HepG2 (cell line): ENCODE results near the gene HOXA6. TPM values are rescaled to one million over a fixed set of nuclear protein-coding genes. Genes with fewer than 3 reads are reported as not detected.

Experiments used
- FOXK1 ChIP-seq: sonication (generic); formaldehyde crosslinking; IDR thresholded peaks from 2 replicates; pipeline ENCODE4 v1.4.0; 2020; ENCODE audit warnings: low read depth, missing genetic modification reagents, borderline replicate concordance
- KDM1A ChIP-seq: IDR thresholded peaks from 2 replicates; pipeline ENCODE4 v1.6.1; 2016; ENCODE audit warnings: missing compliant biosample characterization
- KLF6 ChIP-seq: IDR thresholded peaks from 2 replicates; pipeline ENCODE4 v1.8.0; 2016; ENCODE audit warnings: missing biosample characterization, missing genetic modification reagents
- PPARG ChIP-seq: conservative IDR thresholded peaks from 2 replicates; pipeline ENCODE4 v1.6.1; 2016; ENCODE audit warnings: missing biosample characterization, missing genetic modification reagents
- PRDM10 ChIP-seq: sonication (generic); formaldehyde crosslinking; IDR thresholded peaks from 2 replicates; pipeline ENCODE4 v1.4.0; 2020; ENCODE audit warnings: low read depth, missing genetic modification reagents
- PRPF4 ChIP-seq: fragments of 200-400 bp; formaldehyde crosslinking; IDR thresholded peaks from 2 replicates; pipeline ENCODE4 v1.6.1; 2016; ENCODE audit warnings: low read length, low read depth; ENCODE audit not compliant: poor library complexity, severe bottlenecking
- SNAPC2 ChIP-seq: sonication (generic); formaldehyde crosslinking; IDR thresholded peaks from 2 replicates; pipeline ENCODE4 v1.8.1; 2022; ENCODE audit warnings: mild to moderate bottlenecking, missing genetic modification reagents
- SYNCRIP ChIP-seq: fragments of 200-400 bp; formaldehyde crosslinking; IDR thresholded peaks from 2 replicates; pipeline ENCODE4 v1.6.1; 2018; ENCODE audit warnings: mild to moderate bottlenecking, low read depth, low read length; ENCODE audit not compliant: insufficient read depth
- THRA ChIP-seq: sonication (generic); formaldehyde crosslinking; IDR thresholded peaks from 2 replicates; pipeline ENCODE4 v1.4.0; 2020; ENCODE audit warnings: missing genetic modification reagents, borderline replicate concordance
- THYN1 ChIP-seq: sonication (generic); formaldehyde crosslinking; IDR thresholded peaks from 2 replicates; pipeline ENCODE4 v1.8.1; 2023; ENCODE audit warnings: low read depth, mild to moderate bottlenecking, moderate library complexity, missing genetic modification reagents, borderline replicate concordance
- ZFP1 ChIP-seq: IDR thresholded peaks from 2 replicates; pipeline ENCODE4 v1.6.1; 2016
- ZFP36 ChIP-seq: fragments of 150-350 bp; IDR thresholded peaks from 2 replicates; pipeline ENCODE4 v1.6.1; 2018; ENCODE audit warnings: borderline replicate concordance, low read length, low read depth; ENCODE audit not compliant: partially characterized antibody
- ZFY ChIP-seq: sonication (generic); formaldehyde crosslinking; IDR thresholded peaks from 2 replicates; pipeline ENCODE4 v1.4.0; 2020; ENCODE audit warnings: missing genetic modification reagents
- ZNF136 ChIP-seq: sonication (generic); formaldehyde crosslinking; IDR thresholded peaks from 2 replicates; pipeline ENCODE4 v1.8.1; 2022; ENCODE audit warnings: low read depth, mild to moderate bottlenecking, moderate library complexity, missing genetic modification reagents
- ZNF251 ChIP-seq: sonication (generic); formaldehyde crosslinking; IDR thresholded peaks from 2 replicates; pipeline ENCODE4 v1.9.0; 2021; ENCODE audit warnings: mild to moderate bottlenecking, missing genetic modification reagents
- ZNF501 ChIP-seq: sonication (generic); formaldehyde crosslinking; IDR thresholded peaks from 2 replicates; pipeline ENCODE4 v1.5.1; 2020; ENCODE audit warnings: mild to moderate bottlenecking, moderate library complexity, missing genetic modification reagents
- ZNF607 ChIP-seq: sonication (generic); formaldehyde crosslinking; IDR thresholded peaks from 2 replicates; pipeline ENCODE4 v1.5.1; 2020; ENCODE audit warnings: missing genetic modification reagents, mild to moderate bottlenecking, borderline replicate concordance
- polyA plus RNA-seq, 8 experiments: library from polyadenylated mRNA; depleted of rRNA in 3 of 8; stranded (reverse) in 7 of 8; unstranded in 1 of 8; fragments of >200 nt; fragmentation: Illumina TruSeq in 4 of 8; extraction: Trizol in 4 of 8; gene quantifications; 2 replicates each; pipeline versions ENCODE4 v1.2.1 to v1.2.3, GENCODE V29; 2011 to 2016; ENCODE audit warnings: low read depth in 4 of 8, missing spikeins in 1 of 8, mixed read lengths in 1 of 8; ENCODE audit not compliant: insufficient read depth in 1 of 8
- total RNA-seq, 5 experiments: library from RNA; depleted of rRNA; stranded (reverse); fragments of >200 nt; fragmentation: Illumina TruSeq; extraction: Trizol; gene quantifications; 2 replicates each; pipeline ENCODE4 v1.2.3, GENCODE V29; 2016; ENCODE audit warnings: low read depth in 1 of 5
- TF ChIP-seq, protein P1 (sequence below): sonication (generic); formaldehyde crosslinking; conservative IDR thresholded peaks from 2 replicates; pipeline ENCODE4 v1.4.0; 2020; ENCODE audit warnings: missing genetic modification reagents

The HOXA6 gene
- total and polyA plus RNA-seq, 2 of the 13 experiments (the other 11 are each of a cell fraction or from before 2014, with no cell fraction given) = 1.3 to 1.5 TPM

DNA sequence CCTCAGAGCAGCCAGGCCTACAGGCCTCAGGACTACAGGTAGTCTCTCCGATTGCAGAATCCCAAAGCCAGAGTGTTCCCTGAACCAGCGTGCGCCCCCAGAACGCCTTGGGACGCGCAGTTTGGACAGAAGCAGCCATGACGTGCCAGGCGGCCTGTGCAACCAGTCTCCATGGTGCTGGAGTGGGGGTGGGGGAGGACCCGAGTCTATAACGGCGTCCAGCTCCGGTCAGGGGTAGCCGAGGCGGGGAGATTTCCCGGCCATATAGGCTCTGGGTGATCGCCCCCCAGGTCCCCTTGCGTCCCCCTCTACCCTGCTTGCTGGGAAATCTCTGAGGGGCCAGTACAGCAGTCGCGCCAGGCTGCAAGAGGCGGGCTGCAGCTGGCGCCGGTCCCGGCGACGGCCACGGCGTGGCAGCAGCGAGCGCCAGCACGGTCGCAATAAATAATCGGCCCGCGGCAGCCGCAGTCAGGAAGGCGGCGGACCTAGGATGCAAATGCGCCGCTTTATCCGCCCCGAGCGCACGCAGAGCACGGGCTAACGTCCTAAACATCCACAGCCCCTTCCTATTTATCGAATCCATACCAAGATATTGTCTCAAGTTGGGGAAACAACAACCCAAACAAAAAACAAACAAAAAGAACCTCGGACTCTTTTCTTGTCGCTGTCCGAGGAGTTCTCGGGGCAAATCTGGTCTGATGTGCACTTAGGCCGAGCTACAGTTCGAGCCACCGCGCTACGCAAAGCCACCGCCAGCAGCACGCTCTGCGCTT is 3.2 kb upstream of the HOXA6 start (continued):
- TF ChIP-seq ZFP36 = no peak
- TF ChIP-seq SNAPC2 (CRISPR knock-in tag) = peak; percentile 51; the same call in 1 of the 2 replicates
- 0 out of 2 replicates have a peak, but pooled peaks have one; percentile 26 for TF ChIP-seq ZNF501 (CRISPR knock-in tag)
- TF ChIP-seq KLF6 (CRISPR knock-in tag) = 0 out of 2 replicates have a peak, but pooled peaks have one; percentile 18
- no peak for TF ChIP-seq ZNF607
- TF ChIP-seq SYNCRIP = no peak
- TF ChIP-seq THYN1 (CRISPR knock-in tag) = no peak
- TF ChIP-seq KDM1A (CRISPR knock-in tag) = no peak
- no peak for TF ChIP-seq FOXK1 (CRISPR knock-in tag)
- no peak for TF ChIP-seq ZFP1 (CRISPR knock-in tag)
- TF ChIP-seq PRPF4 = no peak
- TF ChIP-seq THRA = no peak
- TF ChIP-seq PPARG (CRISPR knock-in tag) = no peak
- TF ChIP-seq ZNF251 (CRISPR knock-in tag) = no peak
- TF ChIP-seq, protein P1, sequence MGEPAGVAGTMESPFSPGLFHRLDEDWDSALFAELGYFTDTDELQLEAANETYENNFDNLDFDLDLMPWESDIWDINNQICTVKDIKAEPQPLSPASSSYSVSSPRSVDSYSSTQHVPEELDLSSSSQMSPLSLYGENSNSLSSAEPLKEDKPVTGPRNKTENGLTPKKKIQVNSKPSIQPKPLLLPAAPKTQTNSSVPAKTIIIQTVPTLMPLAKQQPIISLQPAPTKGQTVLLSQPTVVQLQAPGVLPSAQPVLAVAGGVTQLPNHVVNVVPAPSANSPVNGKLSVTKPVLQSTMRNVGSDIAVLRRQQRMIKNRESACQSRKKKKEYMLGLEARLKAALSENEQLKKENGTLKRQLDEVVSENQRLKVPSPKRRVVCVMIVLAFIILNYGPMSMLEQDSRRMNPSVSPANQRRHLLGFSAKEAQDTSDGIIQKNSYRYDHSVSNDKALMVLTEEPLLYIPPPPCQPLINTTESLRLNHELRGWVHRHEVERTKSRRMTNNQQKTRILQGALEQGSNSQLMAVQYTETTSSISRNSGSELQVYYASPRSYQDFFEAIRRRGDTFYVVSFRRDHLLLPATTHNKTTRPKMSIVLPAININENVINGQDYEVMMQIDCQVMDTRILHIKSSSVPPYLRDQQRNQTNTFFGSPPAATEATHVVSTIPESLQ (CRISPR knock-in tag) = no peak
- no peak for TF ChIP-seq PRDM10 (CRISPR knock-in tag)
- TF ChIP-seq ZFY (CRISPR knock-in tag) = peak; percentile 92
- TF ChIP-seq ZNF136 (CRISPR knock-in tag) = 0 out of 2 replicates have a peak, but pooled peaks have one; percentile 60
